ENCODE data around the gene AIP.

DNA sequence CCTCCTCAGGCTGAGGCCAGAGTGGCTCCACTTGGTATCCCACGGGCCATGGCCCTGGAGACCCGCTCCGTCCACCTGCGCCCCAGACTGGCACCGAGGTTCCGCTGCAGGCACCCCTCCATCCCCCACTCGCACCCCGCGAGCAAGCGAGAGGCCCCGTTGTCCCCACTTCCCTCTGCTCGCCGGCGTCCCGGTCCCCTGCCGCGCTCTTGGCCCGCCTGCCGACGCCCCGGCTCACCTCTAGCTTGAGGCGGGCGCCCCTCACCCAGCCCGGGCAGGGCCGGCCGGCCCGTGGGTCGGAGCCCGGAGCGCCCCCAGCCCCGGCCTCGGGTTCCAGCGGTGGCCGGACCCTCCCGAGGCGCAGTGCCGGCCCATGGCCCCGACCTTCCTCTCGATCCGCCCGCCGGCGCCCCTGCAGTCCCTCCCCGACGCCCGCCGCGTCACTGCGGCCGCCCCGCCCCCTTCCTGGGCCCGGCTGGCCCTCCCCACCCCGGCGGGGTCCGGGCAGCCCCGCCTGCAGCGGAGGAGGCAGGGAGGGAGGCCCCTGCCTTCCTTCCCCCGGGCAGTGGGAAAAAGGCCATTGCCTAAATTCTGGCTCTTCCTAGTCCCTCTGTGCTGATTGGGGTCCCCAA is 22.2 kb downstream of the AIP start, which contains the start of gene PITPNM1:
- TF ChIP-seq CTCF (IDR thresholded peaks at IDR 0.05; ENCODE audit: control extremely low read depth in 1 of 3, insufficient read depth in 1 of 3, low read depth in 1 of 3, low read length in 3 of 3) = no peak
- TF ChIP-seq POLR2A (IDR thresholded peaks at IDR 0.05; ENCODE audit: control extremely low read depth in 1 of 2, low read depth in 2 of 2, low read length in 2 of 2) = no peak

Data from H1 (cell line).